Heart left ventricle (tissue), 16 donors: ENCODE measurements around the gene C1orf52. TPM values are rescaled to one million over a fixed set of nuclear protein-coding genes. Genes with fewer than 3 reads are reported as not detected.

Experiments
- ATAC-seq, 4 donors: fragments of 200-7000 bp; cut with Tn5 transposase; one replicate each; pipeline ENCODE4 v1.9.1; 2020 to 2022; ENCODE audit warnings: moderate library complexity in 4 of 4, mild to moderate bottlenecking in 3 of 4, moderate number of reproducible peaks in 1 of 4
- DNase-seq, 5 donors: peaks; one replicate each; pipeline ENCODE4 v3.0.0-alpha.2; 2020
- H3K27ac ChIP-seq, 12 donors: fragments of 200-600 bp; sonication (generic) in 4 of 12; one replicate each; pipeline versions ENCODE4 v1.5.0 to v1.8.0; 2016 to 2022; ENCODE audit warnings: mild to moderate bottlenecking in 2 of 12
- H3K27me3 ChIP-seq, 9 donors: fragments of 200-600 bp; sonication (generic) in 2 of 9; one replicate each; pipeline versions ENCODE4 v1.5.1 to v1.8.0; 2016 to 2022; ENCODE audit warnings: mild to moderate bottlenecking in 3 of 9
- H3K36me3 ChIP-seq, 9 donors: fragments of 200-600 bp; sonication (generic) in 2 of 9; one replicate each; pipeline versions ENCODE4 v1.5.0 to v1.8.0; 2018 to 2022; ENCODE audit warnings: mild to moderate bottlenecking in 2 of 9
- H3K4me1 ChIP-seq, 12 donors: fragments of 200-600 bp; sonication (generic) in 4 of 12; one replicate each; pipeline versions ENCODE4 v1.5.0 to v1.8.0; 2016 to 2022; ENCODE audit warnings: mild to moderate bottlenecking in 3 of 12
- H3K4me3 ChIP-seq, 12 donors: fragments of 200-600 bp; sonication (generic) in 4 of 12; one replicate each; pipeline versions ENCODE4 v1.5.0 to v1.8.0; 2017 to 2022; ENCODE audit warnings: mild to moderate bottlenecking in 9 of 12, moderate library complexity in 4 of 12
- H3K9me3 ChIP-seq, 12 donors: fragments of 200-600 bp; sonication (generic) in 4 of 12; one replicate each; pipeline versions ENCODE4 v1.5.0 to v1.8.0; 2016 to 2022; ENCODE audit warnings: mild to moderate bottlenecking in 1 of 12
- CTCF ChIP-seq, 12 donors: fragments of 200-600 bp; sonication (generic) in 4 of 12; IDR thresholded peaks; one replicate each; pipeline versions ENCODE4 v1.5.0 to v1.8.0; 2018 to 2022; ENCODE audit warnings: antibody characterized with exemption in 12 of 12, mild to moderate bottlenecking in 5 of 12
- POLR2A ChIP-seq, 2 donors: fragments of 450-650 bp; IDR thresholded peaks; one replicate each; pipeline ENCODE4 v1.6.1; 2017; ENCODE audit warnings: antibody characterized with exemption in 2 of 2, mild to moderate bottlenecking in 2 of 2, moderate library complexity in 2 of 2
- WGBS, 4 donors: extraction: QIAGEN DNeasy Blood & Tissue Kit in 2 of 4; methylation state at CpG; one replicate each; pipeline versions ENCODE4 v1.1.5 to v1.1.7; 2013 to 2018; 5-methylcytosine and 5-hydroxymethylcytosine counted together
- intact Hi-C, 10 donors: fragments of 100-400 bp; cut with DNase I; formaldehyde crosslinking; loops; one replicate each; pipeline versions ENCODE4 v1.11.1 to v1.14.2; 2022
- polyA plus RNA-seq, 2 donors: library from polyadenylated mRNA; stranded (reverse); fragments of 200-250 nt; gene quantifications; one replicate each; pipeline ENCODE4 v1.2.3, GENCODE V29; 2013
- total RNA-seq, 9 donors: library from RNA; depleted of rRNA in 2 of 9; stranded (reverse); fragments of >200 nt in 2 of 9; fragmentation: NEBNext Ultra II Directional in 3 of 9; extraction: Animal tissue kit (Norgen Biotek cat#: 25700) in 3 of 9; gene quantifications; one replicate each; pipeline versions ENCODE4 v1.1.0 to v1.2.4, GENCODE V29; 2016 to 2023
- donor health status: ischemic (EF 13 %, LVEDD 7.1; RV severe dilation, severe dysfunction).
- donor health status: healthy with polysubstance abuse.
- donor health status: DM: no; HTN: yes; CAD: no.
- donor health status: DM: no; HTN: no; CAD: no.
- donor health status: ischemic (EF 25% LVEDD 6.9; RV normal size, moderate dysfunction).
- donor health status: ischemic (EF 25% LVEDD 5.7; RV mildly dilated, moderate dysfunction).
- donor health status: healthy.
- donor health status: DM: yes; HTN: yes; CAD: no.
- donor health status: ischemic (EF 35%, LVEDD 5.7; RV mildly dilated, moderate dysfunction).
- donor health status: nonischemic (EF 11% LVEDD 7.7; RV severe dilation, severe dysfunction).
- donor health status: DM: yes; HTN: yes; CAD: no.
- donor health status: PGD.
- donor health status: ischemic (EF 29% LVEDD 5.4; RV normal size, mild dysfunction).
- donor health status: nonischemic (EF 23%, LVEDD 6.1; RV moderate dilation, normal function).

The C1orf52 gene
- total and polyA plus RNA-seq, 11 donors = 11.4 to 23.2 (median 17.0) TPM

DNA sequence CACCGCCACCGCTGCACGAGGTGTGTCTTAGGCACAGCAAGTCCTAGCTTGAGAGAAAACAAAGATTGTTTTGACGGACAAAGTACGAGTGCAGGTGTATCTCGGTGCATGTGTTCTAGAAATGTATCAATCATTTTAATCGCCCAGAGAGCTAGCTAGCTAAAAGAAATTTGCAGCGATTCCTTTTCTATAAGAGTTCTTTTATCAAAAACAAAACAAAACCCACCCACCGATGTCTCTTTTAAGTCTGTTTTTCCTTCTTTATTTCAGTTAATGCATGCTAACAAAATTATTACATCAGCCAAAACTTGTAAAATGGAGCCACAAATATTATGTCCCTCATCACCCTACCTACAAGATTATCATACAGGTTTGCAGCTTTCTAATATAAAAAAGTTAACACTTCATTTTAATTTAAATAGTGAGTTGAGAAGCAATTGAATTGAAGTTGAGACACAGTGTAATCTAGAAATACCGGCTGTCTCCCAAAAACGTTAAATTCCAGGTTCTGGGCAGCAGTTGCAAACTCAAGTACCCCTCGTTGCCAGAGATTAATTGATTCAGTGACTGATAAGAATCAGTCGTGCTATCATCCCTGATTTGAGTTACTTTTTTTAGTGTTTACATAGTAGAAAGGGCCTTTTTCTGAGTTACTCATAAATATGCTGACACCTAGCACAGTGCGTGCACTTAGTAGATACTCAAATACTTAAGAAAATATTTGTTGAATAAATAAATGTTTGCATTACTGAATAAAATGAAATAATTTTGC, 57.2 kb downstream of the C1orf52 start:
- ATAC-seq (no peak), DNase-seq (no peak)
- TF ChIP-seq POLR2A (IDR thresholded peaks at IDR 0.05) = no peak
- TF ChIP-seq CTCF (IDR thresholded peaks at IDR 0.05) = no peak
- Histone ChIP-seq H3K9me3 (no peaks in the 10 kb centered on the region), H3K4me3 (peak overlapping the region; percentile 59 to 85 (median 73)), H3K36me3 (no peaks in the 10 kb centered on the region), H3K27ac (peak overlapping the region; percentile 77 to 99 (median 94)), H3K4me1 (peaks cover 0 to 18% (median 2%) of the 10 kb centered on the region in 12 donors), H3K27me3 (peaks cover 0 to 56% (median 8%) of the 10 kb centered on the region in 9 donors)
- intact Hi-C loops = loop anchor here in 2 of 10 donors (5.0 kb wide), 3 partner anchors 40 to 70 kb away; no protein-coding TSS in a partner anchor
- whole genome bisulfite sequencing, 4 donors = 12 to 17% (median 15%) methylated on average over 14 of the region's 14 CpGs

GRCh38 chr1:85201340-85202091, 57.9 kb downstream of the C1orf52 start:
- peak in 1 of 2 donors; percentile 47 for TF ChIP-seq POLR2A (IDR thresholded peaks at IDR 0.05)
- peak in 1 of 12 donors; percentile 11 for TF ChIP-seq CTCF (IDR thresholded peaks at IDR 0.05)
- Histone ChIP-seq H3K4me1 (peaks cover 0 to 18% (median 4%) of the 10 kb centered on the region in 12 donors), H3K27me3 (peaks cover 0 to 53% (median 8%) of the 10 kb centered on the region in 9 donors), H3K27ac (peak overlapping the region; percentile 77 to 99 (median 94)), H3K9me3 (no peaks in the 10 kb centered on the region), H3K4me3 (peak overlapping the region; percentile 59 to 85 (median 73)), H3K36me3 (no peaks in the 10 kb centered on the region)
- 1 to 3% (median 1%) methylated on average over 40 to 81 of the region's 81 CpGs for WGBS, 4 donors
- intact Hi-C loops = loop anchor here in 4 of 10 donors (2.0 to 5.0 kb wide), 6 partner anchors 23 to 69 kb away; partner anchors contain the start of gene C1orf52 (in 1 of the 4)
- peak; percentile 64 to 80 (median 76) for DNase-seq
- ATAC-seq = peak; percentile 67 to 89 (median 84)

DNA sequence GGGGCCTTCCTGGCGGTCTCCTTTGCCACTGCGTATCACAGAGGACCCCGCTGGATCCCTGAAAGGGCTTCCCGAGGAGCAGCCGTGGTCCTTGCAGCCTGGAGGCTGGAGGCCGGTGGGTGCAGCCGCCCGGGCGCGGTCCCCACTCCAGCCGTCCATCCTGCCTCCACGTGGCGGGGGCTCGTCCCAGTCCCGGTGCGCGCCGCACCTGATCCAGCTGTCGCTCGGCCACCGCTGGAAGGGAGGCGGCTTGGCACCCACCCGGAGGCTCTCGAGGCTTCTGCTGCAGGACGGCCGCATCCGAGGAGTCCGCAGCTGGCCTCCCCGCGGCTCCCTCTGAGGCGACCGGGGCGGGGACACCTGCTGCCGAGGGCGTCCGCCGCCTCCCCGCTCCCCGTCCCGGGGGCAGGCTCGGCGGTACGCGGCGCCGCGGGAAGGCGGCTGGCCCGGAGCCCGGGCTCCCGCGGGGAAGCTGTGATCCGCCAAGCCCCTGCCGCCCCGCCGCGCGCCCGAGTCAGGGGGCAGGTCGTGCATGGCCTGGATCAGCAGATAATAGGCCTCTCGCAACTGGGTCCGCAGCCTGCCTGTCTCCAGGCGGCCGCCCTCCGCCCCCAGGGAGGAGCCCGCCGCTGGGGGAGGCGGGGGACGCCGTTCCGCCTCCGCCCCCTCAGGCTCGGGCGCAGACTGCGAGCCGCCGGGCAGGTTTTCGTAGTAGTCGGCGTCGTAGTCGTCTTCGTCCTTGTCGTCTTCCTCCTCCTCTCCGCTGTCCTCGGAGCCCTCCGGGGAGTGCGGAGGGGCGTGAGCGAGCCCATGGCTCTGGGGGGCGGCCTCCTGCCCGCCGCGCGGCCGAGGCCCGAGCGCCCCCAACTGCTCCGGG, 58.8 kb downstream of the C1orf52 start, which contains the start of gene SYDE2:
TSS of gene SYDE2 (minus strand) at position 554 of the 877 bp plus-strand sequence. CDS start at position 534, 20 bp downstream.
- peak; percentile 84 to 95 (median 94) for ATAC-seq
- H3K4me1 ChIP-seq = peaks cover 0 to 18% (median 4%) of the 10 kb centered on the region in 12 donors
- H3K27ac ChIP-seq = peak within 1 kb of the TSS; percentile 77 to 99 (median 94)
- intact Hi-C loops = loop anchor here in 4 of 10 donors (2.0 to 5.0 kb wide), 6 partner anchors 24 to 68 kb away; partner anchors contain the start of gene C1orf52 (in 1 of the 4)
- no peaks in the 10 kb centered on the region for H3K36me3 ChIP-seq
- no peaks in the 10 kb centered on the region for H3K9me3 ChIP-seq
- peaks cover 0 to 53% (median 8%) of the 10 kb centered on the region in 9 donors for H3K27me3 ChIP-seq
- H3K4me3 ChIP-seq = peak within 1 kb of the TSS; percentile 59 to 85 (median 73)
- 0 to 1% (median 0%) methylated on average over 31 to 99 of the region's 99 CpGs for WGBS, 4 donors
- peak; percentile 79 to 89 (median 82) for DNase-seq
- TF ChIP-seq CTCF (IDR thresholded peaks at IDR 0.05) (no peak), POLR2A (IDR thresholded peaks at IDR 0.05) (peak in 1 of 2 donors; percentile 60)

Other genes starting within 250 kb of the C1orf52 start
- gene MCOLN3, start 211.2 kb downstream of the C1orf52 start, total RNA-seq = 1 to 10 TPM in 1 of 9 donors, under 1 TPM in 6, not detected in 2; 0.16 to 1.4 (median 0.35) TPM
- 1 to 10 TPM in 1 of 2 donors, under 1 TPM in 1; 0.07 to 1.1 TPM for gene MCOLN3, start 211.2 kb downstream of the C1orf52 start, polyA plus RNA-seq
- gene SYDE2, start 58.6 kb downstream of the C1orf52 start, total RNA-seq = 10 to 100 TPM; 15.1 to 25.8 (median 23.0) TPM
- 1 to 10 TPM; 2.4 to 6.0 TPM for gene SYDE2, start 58.6 kb downstream of the C1orf52 start, polyA plus RNA-seq
- gene BCL10, start 17.0 kb upstream of the C1orf52 start, total RNA-seq = 10 to 100 TPM in 4 of 9 donors, 1 to 10 TPM in 5; 6.9 to 20.4 (median 8.7) TPM
- gene BCL10, start 17.0 kb upstream of the C1orf52 start, polyA plus RNA-seq = 1 to 10 TPM; 3.4 to 5.9 TPM
- gene DDAH1, start 205.5 kb upstream of the C1orf52 start, total RNA-seq = 10 to 100 TPM in 8 of 9 donors, 1 to 10 TPM in 1; 9.8 to 33.9 (median 18.0) TPM
- gene DDAH1, start 205.5 kb upstream of the C1orf52 start, polyA plus RNA-seq = 10 to 100 TPM in 1 of 2 donors, 1 to 10 TPM in 1; 5.7 to 14.7 TPM